Measurements from ENCODE around the gene ACSF3.

ACSF3 gene

GRCh38 chr16:89112377-89113151 lies 18.9 kb downstream of the ACSF3 start:
- no peak for DNase-seq (ENCODE audit: low read depth)

DNA sequence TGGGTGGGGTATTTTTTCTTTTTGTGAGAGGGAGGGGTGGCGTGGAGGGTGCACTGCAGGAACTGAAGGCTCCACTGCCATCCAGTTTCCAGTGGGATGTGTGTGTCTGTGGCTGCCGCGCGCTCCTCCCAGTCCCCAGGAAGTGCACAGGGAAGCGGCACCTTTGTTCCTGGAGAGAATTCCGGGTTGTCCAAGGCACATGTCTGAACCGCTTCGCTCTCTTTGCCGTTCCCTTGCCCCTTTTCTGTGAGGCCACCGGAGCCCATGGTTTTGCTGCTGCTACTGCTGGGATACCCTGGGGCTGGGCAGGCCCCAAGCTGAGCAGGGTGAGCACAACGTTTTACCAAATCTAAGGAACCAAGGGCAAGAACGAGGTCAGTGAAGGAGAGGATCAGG lies 19.5 kb downstream of the ACSF3 start:
- DNase-seq (ENCODE audit: low read depth): no peak

DNA sequence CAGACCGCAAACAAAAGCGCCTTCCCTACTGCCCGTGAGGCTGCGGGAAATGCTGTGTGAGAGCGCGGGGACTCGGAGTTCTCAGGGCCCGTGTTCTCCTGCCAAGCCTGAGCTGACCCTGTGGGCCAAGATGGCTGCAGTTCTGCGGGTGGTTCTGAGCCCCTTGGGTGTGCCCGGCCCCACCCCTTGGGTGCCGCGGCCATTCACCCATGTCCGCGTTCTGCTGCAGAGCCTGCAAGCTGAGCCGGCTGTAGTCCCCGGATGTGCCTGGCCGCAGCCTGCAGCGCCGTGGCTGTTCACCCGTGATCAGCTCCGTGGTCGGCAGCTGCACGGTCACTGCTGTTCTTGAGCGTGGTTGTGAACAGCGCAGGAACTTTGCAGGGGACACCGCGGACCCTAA lies 20.0 kb downstream of the ACSF3 start:
- DNase-seq (ENCODE audit: low read depth): no peak

GRCh38 chr16:89114159-89114981 lies 20.7 kb downstream of the ACSF3 start:
- peak; percentile 25 for DNase-seq (ENCODE audit: low read depth)

- peak; percentile 29 for DNase-seq (ENCODE audit: low read depth)
Measured at GRCh38 chr16:89115216-89115861, 21.7 kb downstream of the ACSF3 start.

GRCh38 chr16:89116341-89117226 lies 22.9 kb downstream of the ACSF3 start:
- DNase-seq (ENCODE audit: low read depth): no peak

DNA sequence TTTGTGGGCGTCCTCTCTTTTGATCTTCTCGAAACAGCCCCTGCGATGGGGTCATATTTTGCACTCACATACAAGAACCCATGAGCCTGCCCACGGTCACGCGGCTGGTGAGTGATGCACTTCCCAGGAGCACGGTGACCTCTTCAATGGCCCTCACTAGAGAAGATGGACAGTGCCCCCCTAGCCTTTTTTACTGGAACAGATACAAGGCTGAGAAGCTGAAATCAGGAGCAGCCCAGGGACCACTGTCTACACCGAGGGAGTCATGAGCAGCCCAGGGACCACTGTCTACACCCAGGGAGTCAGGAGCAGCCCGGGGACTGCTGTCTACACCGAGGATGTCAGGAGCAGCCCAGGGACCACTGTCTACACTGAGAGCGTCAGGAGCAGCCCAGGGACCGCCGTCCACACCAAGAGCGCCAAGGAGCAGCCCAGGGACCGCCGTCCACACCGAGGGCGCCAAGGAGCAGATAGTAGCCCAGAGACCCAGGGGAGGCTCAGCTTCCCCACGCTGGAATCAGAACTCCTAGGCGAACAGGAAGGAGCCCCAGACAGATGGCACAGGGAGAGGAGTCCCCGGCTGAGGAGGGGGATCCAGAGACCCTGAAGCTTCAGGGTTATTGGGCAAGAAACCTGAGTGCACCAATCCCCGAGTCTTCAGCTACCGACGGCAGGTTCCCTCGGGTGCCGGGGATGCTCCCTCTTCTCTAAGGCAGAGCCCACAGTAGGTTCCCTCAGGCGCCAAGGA lies 23.7 kb downstream of the ACSF3 start:
- no peak for DNase-seq (ENCODE audit: low read depth)

GRCh38 chr16:89117975-89118289 lies 24.3 kb downstream of the ACSF3 start:
- no peak for DNase-seq (ENCODE audit: low read depth)

DNA sequence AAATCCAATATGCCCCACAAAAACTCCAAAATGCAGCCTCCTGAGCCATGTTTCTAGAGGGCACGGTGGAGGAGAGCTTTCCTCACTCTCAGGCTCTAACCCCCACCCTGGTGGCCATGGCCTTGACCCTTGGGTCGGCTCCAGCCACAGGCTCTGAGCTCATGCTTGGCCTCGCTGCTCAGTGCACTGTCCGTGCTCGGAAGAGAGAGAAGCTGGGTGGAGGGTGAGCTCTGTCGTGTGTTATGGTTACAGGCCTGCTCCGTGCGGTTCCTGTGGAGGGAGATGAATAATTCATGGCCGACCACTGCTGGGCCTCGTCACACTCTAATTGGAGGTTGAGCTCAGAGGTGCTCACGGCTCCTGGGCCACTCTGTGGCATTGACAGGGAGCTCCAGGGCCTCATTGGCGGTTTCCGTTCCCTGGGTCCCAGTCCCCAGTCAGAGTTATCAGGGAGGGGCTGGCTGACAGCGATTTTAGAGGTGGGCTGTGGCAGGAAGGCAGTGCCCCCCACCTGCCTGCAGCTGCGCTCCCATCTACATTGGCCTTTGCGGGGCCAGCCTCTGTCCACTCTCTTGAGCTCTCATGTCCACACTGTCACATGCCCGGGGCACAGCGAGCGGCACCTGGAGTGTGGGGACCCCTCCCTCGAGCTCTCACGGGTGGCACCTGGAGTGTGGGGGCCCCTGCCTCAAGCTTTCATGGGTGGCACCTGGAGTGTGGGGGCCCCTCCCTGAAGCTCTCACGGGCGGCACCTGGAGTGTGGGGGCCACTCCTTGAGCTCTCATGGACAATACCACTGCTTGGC lies 24.9 kb downstream of the ACSF3 start:
- no peak for DNase-seq (ENCODE audit: low read depth)

- no peak for DNase-seq (ENCODE audit: low read depth)
Measured at GRCh38 chr16:89119166-89119621, 25.5 kb downstream of the ACSF3 start.

GRCh38 chr16:89119661-89120141 lies 26.0 kb downstream of the ACSF3 start:
- DNase-seq (ENCODE audit: low read depth): no peak

DNA sequence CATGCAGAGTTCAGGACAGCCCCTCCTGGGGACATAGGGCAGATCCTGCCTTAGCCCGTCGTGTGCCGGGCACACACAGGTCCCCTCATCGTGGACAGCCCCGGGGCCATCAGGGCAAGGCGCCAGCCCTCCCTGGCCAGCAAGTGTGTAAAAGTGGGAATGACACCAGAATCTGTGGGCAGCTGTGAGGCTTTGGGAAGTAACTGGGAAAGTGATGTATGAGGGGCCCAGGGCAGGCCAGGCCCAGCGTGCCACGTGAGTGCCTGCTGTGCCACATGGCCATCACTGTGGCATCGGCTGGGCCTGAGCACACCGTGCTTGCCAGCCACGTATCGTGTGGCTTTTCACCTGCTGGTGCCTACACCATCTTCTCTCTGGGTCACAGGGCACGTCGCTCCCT lies 26.6 kb downstream of the ACSF3 start:
- no peak for DNase-seq (ENCODE audit: low read depth)

DNA sequence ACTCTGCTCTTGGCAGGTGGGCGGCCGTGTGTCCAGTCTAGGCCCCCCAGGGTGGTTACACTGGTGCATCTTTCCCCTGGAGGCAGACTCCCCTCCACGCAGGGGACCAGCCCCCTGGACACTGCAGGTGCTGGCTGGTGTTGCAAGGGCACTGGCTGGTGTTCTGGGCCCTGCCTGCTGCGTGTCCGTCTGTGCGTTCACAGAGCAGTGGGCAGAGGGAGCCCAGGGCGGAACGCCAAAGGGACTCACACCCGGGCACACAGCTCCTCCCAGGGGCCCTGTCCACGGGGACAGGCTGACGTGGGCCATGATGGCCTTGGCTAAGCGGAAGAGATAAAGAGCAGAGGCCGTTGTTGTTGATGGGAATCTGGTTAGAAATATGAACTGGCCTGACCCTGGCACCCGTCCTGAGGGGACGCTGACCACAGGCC lies 27.3 kb downstream of the ACSF3 start:
- no peak for DNase-seq (ENCODE audit: low read depth)

DNA sequence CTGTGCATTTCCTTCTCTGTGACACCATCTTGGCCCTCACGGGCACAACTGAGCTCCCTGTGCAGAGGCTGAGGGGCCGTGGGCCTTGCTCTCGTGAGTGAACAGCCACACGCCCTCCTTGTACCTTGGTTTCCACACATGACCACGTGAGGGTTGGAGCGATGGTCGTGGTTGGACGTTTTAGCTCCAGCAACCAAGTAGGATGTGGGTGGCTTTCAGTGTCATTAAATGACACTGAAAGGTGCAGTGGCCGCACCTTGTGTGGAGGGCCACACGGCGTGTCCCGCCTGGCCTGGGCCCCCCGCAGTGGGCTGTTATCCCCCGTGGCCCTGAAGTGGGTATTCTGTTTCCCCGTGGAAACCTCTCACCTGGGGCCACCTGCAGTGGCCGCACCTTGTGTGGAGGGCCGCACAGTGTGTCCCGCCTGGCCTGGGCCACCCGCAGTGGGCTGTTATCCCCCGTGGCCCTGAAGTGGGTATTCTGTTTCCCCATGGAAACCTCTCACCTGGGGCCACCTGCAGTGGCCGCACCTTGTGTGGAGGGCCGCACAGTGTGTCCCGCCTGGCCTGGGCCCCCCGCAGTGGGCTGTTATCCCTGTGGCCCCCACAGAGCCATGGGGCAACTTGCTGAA lies 28.2 kb downstream of the ACSF3 start:
- DNase-seq (ENCODE audit: low read depth): no peak

- DNase-seq (ENCODE audit: low read depth): no peak
Measured at GRCh38 chr16:89122322-89122851, 28.7 kb downstream of the ACSF3 start.

GRCh38 chr16:89123001-89123830 lies 29.6 kb downstream of the ACSF3 start:
- DNase-seq (ENCODE audit: low read depth): peak; percentile 14

DNA sequence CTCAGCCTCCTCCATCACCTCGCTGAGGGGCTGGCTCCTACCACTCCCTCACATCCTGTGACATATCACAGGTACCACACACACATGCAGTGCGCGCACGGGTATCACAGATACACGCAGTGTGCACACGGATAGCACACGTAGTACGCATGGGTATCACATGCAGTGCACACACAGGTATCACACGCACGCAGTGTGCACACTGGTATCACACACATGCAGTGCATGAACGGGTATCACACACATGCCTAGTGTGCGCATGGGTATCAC lies 30.1 kb downstream of the ACSF3 start:
- no peak for DNase-seq (ENCODE audit: low read depth)

DNA sequence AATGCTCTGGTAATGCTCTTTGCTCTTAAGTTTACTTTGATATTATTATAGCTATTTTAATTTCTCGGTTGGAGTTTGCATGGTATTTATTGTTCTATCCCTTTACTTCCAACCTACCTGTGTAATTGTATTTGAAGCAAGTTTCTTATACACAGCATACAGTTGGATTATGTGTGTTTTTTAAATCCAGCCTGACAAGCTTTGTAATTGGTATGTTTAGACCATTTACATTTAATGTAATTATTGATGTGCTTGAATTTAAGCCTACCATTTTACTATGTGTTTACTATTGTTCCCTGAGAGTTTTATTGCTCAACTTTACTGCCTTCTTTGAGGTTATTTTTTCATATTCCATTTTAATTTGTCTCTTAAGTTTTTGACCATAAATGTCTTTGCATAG lies 35.7 kb downstream of the ACSF3 start:
- DNase-seq (ENCODE audit: low read depth): no peak

- no peak for DNase-seq (ENCODE audit: low read depth)
Measured at GRCh38 chr16:89130448-89130847, 36.8 kb downstream of the ACSF3 start.
